H1 (cell line): ENCODE results near the gene RNF175. TPM values are rescaled to one million over a fixed set of nuclear protein-coding genes. Genes with fewer than 3 reads are reported as not detected.

Experiments used
- ASH2L ChIP-seq: fragments of 200-600, 300-600 bp; sonication (generic); IDR thresholded peaks from one replicate; pipeline ENCODE4 v1.7.1; 2017; ENCODE audit warnings: low read length
- ATF3 ChIP-seq: IDR thresholded peaks from 2 replicates; pipeline ENCODE4 v1.6.1; 2011; ENCODE audit warnings: low read depth, mild to moderate bottlenecking, low read length; ENCODE audit not compliant: insufficient read depth
- BRCA1 ChIP-seq: IDR thresholded peaks from 2 replicates; pipeline ENCODE4 v1.6.1; 2012; ENCODE audit warnings: low read depth, low read length, improper control_type of control experiment
- CEBPB ChIP-seq: IDR thresholded peaks from 2 replicates; pipeline ENCODE4 v1.6.1; 2012; ENCODE audit warnings: low read depth, low read length
- CTBP2 ChIP-seq: IDR thresholded peaks from 2 replicates; pipeline ENCODE4 v1.7.0; 2011; ENCODE audit warnings: borderline replicate concordance, mild to moderate bottlenecking, moderate library complexity, mixed read lengths, low read length; ENCODE audit not compliant: insufficient read depth, insufficient read length
- HDAC2 ChIP-seq, 2 experiments: fragments of 300-600 bp in 1 of 2; sonication (generic) in 1 of 2; IDR thresholded peaks; 2 replicates each; pipeline ENCODE4 v1.6.1; 2011 to 2012; ENCODE audit warnings: low read depth in 2 of 2, low read length in 2 of 2, mild to moderate bottlenecking in 2 of 2, moderate library complexity in 2 of 2, borderline replicate concordance in 1 of 2, inconsistent platforms in 1 of 2
- HDAC6 ChIP-seq: IDR thresholded peaks from one replicate; pipeline ENCODE4 v1.7.1; 2012; ENCODE audit warnings: low read depth, mild to moderate bottlenecking, inconsistent platforms, low read length, moderate library complexity
- NRF1 ChIP-seq: IDR thresholded peaks from 2 replicates; pipeline ENCODE4 v1.6.1; 2011; ENCODE audit warnings: mild to moderate bottlenecking, low read depth, low read length, improper control_type of control experiment
- TBP ChIP-seq: IDR thresholded peaks from 2 replicates; pipeline ENCODE4 v1.6.1; 2011; ENCODE audit warnings: low read depth, low read length, improper control_type of control experiment
- USF2 ChIP-seq: IDR thresholded peaks from 2 replicates; pipeline ENCODE4 v1.6.1; 2011; ENCODE audit warnings: low read length, improper control_type of control experiment
- polyA plus RNA-seq, 7 experiments: library from polyadenylated mRNA; depleted of rRNA in 3 of 7; stranded (reverse) in 5 of 7; unstranded in 2 of 7; fragments of >200 nt in 5 of 7; fragments of 200-250 nt in 2 of 7; gene quantifications; 1 replicate in 5 of 7; 2 replicates in 1 of 7; 4 replicates in 1 of 7; pipeline versions ENCODE4 v1.2.1 to v1.2.3, GENCODE V29; 2011 to 2013; ENCODE audit warnings: missing spikeins in 2 of 7, mixed read lengths in 2 of 7
- total RNA-seq: library from RNA; stranded (reverse); fragmentation: NEBNext Ultra II Directional; extraction: Animal tissue kit (Norgen Biotek cat#: 25700); gene quantifications from 2 replicates; pipeline ENCODE4 v1.2.1, GENCODE V29; 2021

The RNF175 gene
- total and polyA plus RNA-seq, 2 of the 8 experiments (the other 6 are each of a cell fraction or from before 2014, with no cell fraction given): 7.9 to 9.8 TPM

DNA sequence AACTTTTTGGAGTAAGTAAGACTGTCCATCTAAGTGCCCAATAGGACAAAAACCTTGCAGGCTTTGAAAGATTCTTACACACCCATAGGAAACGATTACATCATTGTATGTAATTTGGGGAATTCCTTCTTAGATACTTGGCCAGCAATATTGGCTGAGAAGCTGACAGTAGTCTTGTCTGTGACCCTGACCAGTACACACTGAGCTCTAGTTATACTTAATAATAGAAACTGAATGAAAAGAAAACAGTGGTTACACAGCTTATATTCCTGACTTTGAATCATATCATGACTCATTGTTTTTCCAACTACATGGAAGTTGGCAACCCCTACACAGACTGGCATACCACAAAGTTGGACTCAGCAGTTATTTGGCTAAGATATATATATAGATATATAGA lies 82.8 kb downstream of the RNF175 start (continued):
- TF ChIP-seq NRF1 (no peak), HDAC6 (no peak), USF2 (no peak), HDAC2 (IDR thresholded peaks at IDR 0.05; ENCODE audit: borderline replicate concordance in 1 of 2, low read depth in 2 of 2, low read length in 2 of 2) (no peak), ASH2L (no peak), CTBP2 (no peak), TBP (no peak), CEBPB (no peak), BRCA1 (no peak), ATF3 (no peak)
